Calu3 (cell line): ENCODE results near the gene C10orf143. TPM values are rescaled to one million over a fixed set of nuclear protein-coding genes. Genes with fewer than 3 reads are reported as not detected.

Source experiments
- BruUV-seq: library from RNA; stranded (reverse); fragments of 400-500 nt; replicated peaks from 2 replicates; lab custom pipeline; 2021; lab: Mats Ljungman, UMichigan
- CTCF ChIA-PET: fragments of 300-600 bp; sonication (Branson Sonifier 250); formaldehyde crosslinking; loops from one replicate; lab custom pipeline; 2022; ENCODE audit warnings: antibody characterized with exemption; lab: Charles Lee
- DNase-seq: peaks from one replicate; pipeline ENCODE4 v3.0.0; 2022
- H3K27ac Mint-ChIP-seq: one replicate; pipeline ENCODE4 v1.8.0; 2022; ENCODE audit warnings: mixed read lengths; ENCODE audit not compliant: unreplicated experiment
- H3K27me3 Mint-ChIP-seq: one replicate; pipeline ENCODE4 v1.8.0; 2022; ENCODE audit warnings: mixed read lengths; ENCODE audit not compliant: unreplicated experiment
- H3K36me3 Mint-ChIP-seq: one replicate; pipeline ENCODE4 v1.8.0; 2022; ENCODE audit warnings: mild to moderate bottlenecking, moderate library complexity, mixed read lengths; ENCODE audit not compliant: insufficient read depth, unreplicated experiment
- H3K4me1 Mint-ChIP-seq: one replicate; pipeline ENCODE4 v1.8.0; 2022; ENCODE audit warnings: mild to moderate bottlenecking, low read depth, mixed read lengths; ENCODE audit not compliant: unreplicated experiment
- H3K4me3 Mint-ChIP-seq: one replicate; pipeline ENCODE4 v1.8.0; 2022; ENCODE audit warnings: mild to moderate bottlenecking, low read depth, moderate library complexity, mixed read lengths; ENCODE audit not compliant: unreplicated experiment
- H3K9me3 Mint-ChIP-seq: one replicate; pipeline ENCODE4 v1.8.0; 2022; ENCODE audit warnings: low read depth, mixed read lengths; ENCODE audit not compliant: unreplicated experiment
- intact Hi-C: fragments of 100-400 bp; cut with micrococcal nuclease; formaldehyde crosslinking; loops from one replicate; pipeline ENCODE4 v1.10.0; 2022; ENCODE audit not compliant: unreplicated experiment
- total RNA-seq: library from RNA; stranded (reverse); gene quantifications from 2 replicates; pipeline ENCODE4 v1.2.3, GENCODE V29; 2022
- TF ChIP-seq, protein P1 (sequence below): fragments of 200-600 bp; IDR thresholded peaks from one replicate; pipeline ENCODE4 v1.8.0; 2022; ENCODE audit warnings: antibody characterized with exemption; ENCODE audit not compliant: unreplicated experiment

Gene C10orf143
- total RNA-seq, 1 experiment from 2014 or later: 0.50 TPM

DNA sequence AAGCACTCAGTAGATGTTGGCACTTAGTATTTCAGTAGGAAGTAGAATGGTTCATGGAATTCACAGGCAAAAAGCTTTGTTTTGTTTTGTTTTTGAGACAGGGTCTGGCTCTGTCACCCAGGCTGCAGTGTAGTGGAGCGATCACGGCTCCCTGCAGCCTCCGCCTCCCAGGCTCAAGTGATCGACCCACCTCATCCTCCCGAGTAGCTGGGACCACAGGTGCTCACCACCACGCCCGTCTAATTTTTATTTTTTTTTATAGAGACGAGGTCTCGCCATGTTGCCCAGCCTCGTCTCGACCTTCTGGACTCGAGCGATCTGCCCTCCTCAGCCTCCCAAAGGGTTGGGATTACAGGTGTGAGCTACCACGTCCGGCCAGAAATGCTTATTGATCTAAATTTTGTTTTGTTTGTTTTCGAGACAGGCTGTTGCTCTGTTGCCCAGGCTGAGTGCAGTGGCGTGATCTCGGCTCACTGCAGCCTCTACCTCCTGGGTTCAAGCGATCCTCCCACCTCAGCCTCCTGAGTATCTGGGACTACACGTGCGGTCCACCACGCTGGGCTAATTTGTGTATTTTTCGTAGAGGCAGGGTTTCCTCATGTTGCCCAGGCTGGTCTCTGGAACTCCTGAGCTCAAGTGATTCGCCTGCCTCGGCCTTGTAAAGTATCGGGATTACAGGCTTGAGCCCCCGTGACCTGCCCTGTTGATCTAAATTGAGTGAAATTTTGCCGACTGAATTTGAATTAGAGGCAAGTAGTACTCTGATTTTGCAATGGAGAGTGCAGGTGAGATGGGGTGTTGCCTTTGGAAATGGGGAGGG, 27.2 kb upstream of the C10orf143 start:
- intact Hi-C loops: loop anchor here (1.0 kb wide), 1 partner anchor 27 kb away; no protein-coding TSS in a partner anchor
- CTCF ChIA-PET: interaction anchor here (0.7 to 3.3 kb wide), 3 partner anchors 28 to 671 kb away, joined by 5 to 20 read pairs (median 10); partner anchors contain the start of genes C10orf143 and MGMT
- peaks cover 38% of the 10 kb centered on the region for H3K36me3 Mint-ChIP-seq
- TF ChIP-seq, protein P1, sequence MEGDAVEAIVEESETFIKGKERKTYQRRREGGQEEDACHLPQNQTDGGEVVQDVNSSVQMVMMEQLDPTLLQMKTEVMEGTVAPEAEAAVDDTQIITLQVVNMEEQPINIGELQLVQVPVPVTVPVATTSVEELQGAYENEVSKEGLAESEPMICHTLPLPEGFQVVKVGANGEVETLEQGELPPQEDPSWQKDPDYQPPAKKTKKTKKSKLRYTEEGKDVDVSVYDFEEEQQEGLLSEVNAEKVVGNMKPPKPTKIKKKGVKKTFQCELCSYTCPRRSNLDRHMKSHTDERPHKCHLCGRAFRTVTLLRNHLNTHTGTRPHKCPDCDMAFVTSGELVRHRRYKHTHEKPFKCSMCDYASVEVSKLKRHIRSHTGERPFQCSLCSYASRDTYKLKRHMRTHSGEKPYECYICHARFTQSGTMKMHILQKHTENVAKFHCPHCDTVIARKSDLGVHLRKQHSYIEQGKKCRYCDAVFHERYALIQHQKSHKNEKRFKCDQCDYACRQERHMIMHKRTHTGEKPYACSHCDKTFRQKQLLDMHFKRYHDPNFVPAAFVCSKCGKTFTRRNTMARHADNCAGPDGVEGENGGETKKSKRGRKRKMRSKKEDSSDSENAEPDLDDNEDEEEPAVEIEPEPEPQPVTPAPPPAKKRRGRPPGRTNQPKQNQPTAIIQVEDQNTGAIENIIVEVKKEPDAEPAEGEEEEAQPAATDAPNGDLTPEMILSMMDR: no peak
- DNase-seq: no peak
- H3K4me1 Mint-ChIP-seq: peaks cover 21% of the 10 kb centered on the region
- H3K27ac Mint-ChIP-seq: peak overlapping the region; percentile 95
- no TSS peak for BruUV-seq
- no peaks in the 10 kb centered on the region for H3K27me3 Mint-ChIP-seq
- H3K4me3 Mint-ChIP-seq: peak overlapping the region; percentile 80
- H3K9me3 Mint-ChIP-seq: no peaks in the 10 kb centered on the region

GRCh38 chr10:130137090-130137448, 26.4 kb upstream of the C10orf143 start:
- H3K9me3 Mint-ChIP-seq: no peaks in the 10 kb centered on the region
- peaks cover 37% of the 10 kb centered on the region for H3K36me3 Mint-ChIP-seq
- no peaks in the 10 kb centered on the region for H3K27me3 Mint-ChIP-seq
- peak overlapping the region; percentile 95 for H3K27ac Mint-ChIP-seq
- intact Hi-C loops: no loop called here
- CTCF ChIA-PET: interaction anchor here (1.4 to 3.3 kb wide), 2 partner anchors 11 to 27 kb away, joined by 3 to 20 read pairs; partner anchors contain the start of gene C10orf143
- H3K4me3 Mint-ChIP-seq: peak overlapping the region; percentile 80
- BruUV-seq: no TSS peak
- TF ChIP-seq, protein P1: no peak
- H3K4me1 Mint-ChIP-seq: peaks cover 13% of the 10 kb centered on the region
- no peak for DNase-seq

DNA sequence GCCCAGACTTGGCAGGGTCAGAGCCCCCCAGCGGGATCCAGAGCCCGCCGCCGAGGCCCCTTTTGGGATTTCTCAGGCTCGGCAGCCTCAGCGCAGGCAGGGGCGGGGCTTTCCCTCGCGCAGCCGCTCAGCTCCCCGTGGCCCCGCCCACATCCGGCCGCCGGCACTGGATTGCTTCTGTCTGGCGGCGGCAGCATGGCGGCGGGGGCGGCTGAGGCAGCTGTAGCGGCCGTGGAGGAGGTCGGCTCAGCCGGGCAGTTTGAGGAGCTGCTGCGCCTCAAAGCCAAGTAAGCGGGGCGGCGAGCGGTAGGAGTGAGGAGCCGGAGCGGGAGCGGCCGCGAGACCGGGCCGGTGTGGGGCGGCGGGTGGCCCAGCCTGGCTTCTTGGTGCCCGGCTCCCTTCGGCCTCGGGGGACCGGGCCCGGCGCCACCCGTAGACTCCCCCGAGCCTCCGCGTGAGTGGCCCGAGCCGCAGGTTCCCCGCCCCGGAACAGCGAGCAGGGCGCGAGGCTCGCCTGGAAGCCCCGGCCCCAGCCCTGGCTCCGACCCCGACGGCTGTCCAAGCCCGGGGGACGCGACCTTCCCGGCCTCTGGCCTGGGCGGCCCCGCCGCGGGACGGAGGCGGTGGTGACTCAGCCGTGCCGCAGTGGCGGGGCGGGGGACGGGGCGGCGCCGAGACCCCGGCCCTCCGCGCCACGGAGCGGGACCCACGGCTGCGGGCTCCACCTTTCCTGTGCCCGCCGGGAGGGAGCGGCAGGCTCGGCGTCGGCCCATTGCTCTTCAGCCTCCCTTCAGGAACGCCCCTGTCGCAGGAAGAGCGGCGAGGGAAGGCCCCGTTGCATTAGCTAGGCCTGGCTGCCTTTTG, 25.8 kb upstream of the C10orf143 start, which contains the start of gene GLRX3:
Gene GLRX3, plus strand, starts transcription at position 166 of the 864 bp plus-strand sequence. Its CDS starts 30 bp downstream, at position 196.
- Mint-ChIP-seq H3K4me3 (peak within 1 kb of the TSS; percentile 80), H3K4me1 (peaks cover 8% of the 10 kb centered on the region), H3K27me3 (no peaks in the 10 kb centered on the region), H3K27ac (peak within 1 kb of the TSS; percentile 95), H3K9me3 (no peaks in the 10 kb centered on the region), H3K36me3 (peaks cover 37% of the 10 kb centered on the region)
- TF ChIP-seq, protein P1: no peak
- no TSS peak for BruUV-seq
- intact Hi-C loops: no loop called here
- peak; percentile 87 for DNase-seq
- CTCF ChIA-PET: interaction anchor here (1.4 to 3.3 kb wide), 2 partner anchors 10 to 26 kb away, joined by 3 to 20 read pairs; partner anchors contain the start of gene C10orf143

DNA sequence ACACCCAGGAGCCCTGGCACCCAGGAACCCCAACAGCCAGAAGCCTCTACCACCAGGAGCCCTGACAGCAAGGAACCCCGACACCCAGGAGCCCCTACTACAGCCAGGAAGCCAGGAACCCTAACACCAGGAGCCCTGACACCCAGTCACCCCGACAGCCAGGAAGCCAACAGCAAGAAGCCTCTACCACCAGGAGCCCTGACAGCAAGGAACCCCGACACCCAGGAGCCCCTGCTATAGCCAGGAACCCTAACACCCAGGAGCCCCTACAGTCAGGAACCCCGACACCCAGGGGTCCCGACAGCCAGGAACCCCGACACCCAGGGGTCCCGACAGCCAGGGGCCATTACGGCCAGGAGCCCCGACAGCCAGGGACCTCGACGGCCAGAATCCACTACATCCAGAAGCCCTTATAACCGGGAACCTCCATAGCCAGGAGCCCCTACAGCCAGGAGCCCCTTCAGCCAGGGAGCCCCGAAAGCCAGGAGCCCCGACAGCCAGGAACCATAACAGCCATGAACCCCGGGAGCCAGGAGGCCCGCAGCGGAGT, 25.1 kb upstream of the C10orf143 start:
- no peak for DNase-seq
- H3K36me3 Mint-ChIP-seq: peaks cover 37% of the 10 kb centered on the region
- peak overlapping the region; percentile 80 for H3K4me3 Mint-ChIP-seq
- TF ChIP-seq, protein P1: no peak
- BruUV-seq: no TSS peak
- intact Hi-C loops: no loop called here
- CTCF ChIA-PET: interaction anchor here (3.3 kb wide), 1 partner anchor 25 kb away, joined by 20 read pairs; the partner anchor contains the start of gene C10orf143
- no peaks in the 10 kb centered on the region for H3K27me3 Mint-ChIP-seq
- no peak overlapping the region for H3K27ac Mint-ChIP-seq
- H3K4me1 Mint-ChIP-seq: peaks cover 8% of the 10 kb centered on the region
- no peaks in the 10 kb centered on the region for H3K9me3 Mint-ChIP-seq
